ENCODE measurements around the gene PPP5C.

GRCh38 chr19:46411925-46412649 lies 65.2 kb downstream of the PPP5C start:
- TF ChIP-seq CC2D1A (CRISPR knock-in tag; IDR thresholded peaks at IDR 0.05), result no peak
- no peak for TF ChIP-seq ATF2 (CRISPR knock-in tag; IDR thresholded peaks at IDR 0.05)
- no peak for TF ChIP-seq ZBTB40 (IDR thresholded peaks at IDR 0.05)
- no peak for TF ChIP-seq ZBTB40 (CRISPR knock-in tag; IDR thresholded peaks at IDR 0.05)
- TF ChIP-seq PHF21A (CRISPR knock-in tag; IDR thresholded peaks at IDR 0.05), result no peak
